Ascending aorta (tissue), 2 donors: Measurements from ENCODE around the gene DHCR7. TPM values are rescaled to one million over a fixed set of nuclear protein-coding genes. Genes with fewer than 3 reads are reported as not detected.

ENCODE experiments used
- DNase-seq, 2 donors: peaks; one replicate each; pipeline ENCODE4 v3.0.0-alpha.2; 2019; ENCODE audit warnings: low spot score in 2 of 2
- H3K27ac ChIP-seq, 2 donors: fragments of 200-600 bp; sonication (generic); one replicate each; pipeline ENCODE4 v1.5.1; 2016 to 2017; ENCODE audit warnings: mild to moderate bottlenecking in 1 of 2
- H3K27me3 ChIP-seq: fragments of 200-600 bp; sonication (generic); one replicate; pipeline ENCODE4 v1.5.1; 2017
- H3K36me3 ChIP-seq, 2 donors: fragments of 200-600 bp; sonication (generic); one replicate each; pipeline ENCODE4 v1.5.1; 2016
- H3K4me1 ChIP-seq, 2 donors: fragments of 200-600 bp; sonication (generic); one replicate each; pipeline ENCODE4 v1.5.1; 2016 to 2017; ENCODE audit warnings: mild to moderate bottlenecking in 1 of 2
- H3K4me3 ChIP-seq, 2 donors: fragments of 200-600 bp; sonication (generic); one replicate each; pipeline ENCODE4 v1.5.1; 2016 to 2017; ENCODE audit warnings: mild to moderate bottlenecking in 1 of 2
- H3K9me3 ChIP-seq, 2 donors: fragments of 200-600 bp; sonication (generic); one replicate each; pipeline ENCODE4 v1.5.1; 2016
- intact Hi-C: fragments of 100-400 bp; cut with DNase I; formaldehyde crosslinking; loops from one replicate; pipeline ENCODE4 v1.15.1; 2023
- total RNA-seq: library from RNA; depleted of rRNA; stranded (reverse); fragments of >200 nt; gene quantifications from one replicate; pipeline ENCODE4 v1.1.0, GENCODE V29; 2016
- TF ChIP-seq, protein P1 (sequence below), 3 experiments: fragments of 200-600 bp in 2 of 3; fragments of 450-650 bp in 1 of 3; sonication (generic) in 2 of 3; IDR thresholded peaks; one replicate each; pipeline ENCODE4 v1.5.1; 2016 to 2019; ENCODE audit warnings: antibody characterized with exemption in 3 of 3, mild to moderate bottlenecking in 1 of 3, moderate library complexity in 1 of 3

The DHCR7 gene
- total RNA-seq, 1 donor from 2014 or later: 66.2 TPM

DNA sequence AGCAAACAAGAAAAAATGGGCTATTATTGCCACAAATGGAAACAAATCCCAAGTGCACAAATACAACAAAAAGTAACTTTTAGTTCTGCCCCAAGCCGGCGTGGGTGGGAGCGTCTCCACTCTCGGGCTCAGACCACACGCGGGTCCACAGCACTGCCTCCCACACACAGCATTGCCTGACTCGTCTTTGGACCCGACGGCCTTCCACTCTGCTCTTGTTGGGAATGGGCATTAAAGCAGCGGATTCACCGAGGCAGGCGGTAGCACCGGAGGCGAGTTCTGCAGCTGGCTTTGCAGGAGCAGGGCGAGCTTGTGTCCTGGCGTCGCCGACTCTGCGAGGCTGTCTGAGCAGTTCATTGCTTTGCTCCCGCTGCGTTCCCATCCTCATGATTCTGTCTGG is 27.8 kb upstream of the DHCR7 start:
- TF ChIP-seq, protein P1, sequence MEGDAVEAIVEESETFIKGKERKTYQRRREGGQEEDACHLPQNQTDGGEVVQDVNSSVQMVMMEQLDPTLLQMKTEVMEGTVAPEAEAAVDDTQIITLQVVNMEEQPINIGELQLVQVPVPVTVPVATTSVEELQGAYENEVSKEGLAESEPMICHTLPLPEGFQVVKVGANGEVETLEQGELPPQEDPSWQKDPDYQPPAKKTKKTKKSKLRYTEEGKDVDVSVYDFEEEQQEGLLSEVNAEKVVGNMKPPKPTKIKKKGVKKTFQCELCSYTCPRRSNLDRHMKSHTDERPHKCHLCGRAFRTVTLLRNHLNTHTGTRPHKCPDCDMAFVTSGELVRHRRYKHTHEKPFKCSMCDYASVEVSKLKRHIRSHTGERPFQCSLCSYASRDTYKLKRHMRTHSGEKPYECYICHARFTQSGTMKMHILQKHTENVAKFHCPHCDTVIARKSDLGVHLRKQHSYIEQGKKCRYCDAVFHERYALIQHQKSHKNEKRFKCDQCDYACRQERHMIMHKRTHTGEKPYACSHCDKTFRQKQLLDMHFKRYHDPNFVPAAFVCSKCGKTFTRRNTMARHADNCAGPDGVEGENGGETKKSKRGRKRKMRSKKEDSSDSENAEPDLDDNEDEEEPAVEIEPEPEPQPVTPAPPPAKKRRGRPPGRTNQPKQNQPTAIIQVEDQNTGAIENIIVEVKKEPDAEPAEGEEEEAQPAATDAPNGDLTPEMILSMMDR (IDR thresholded peaks at IDR 0.05): no peak
- H3K4me1 ChIP-seq: no peaks in the 10 kb centered on the region
- no peak overlapping the region for H3K4me3 ChIP-seq
- DNase-seq: no peak
- no peaks in the 10 kb centered on the region for H3K9me3 ChIP-seq
- H3K27ac ChIP-seq: no peak overlapping the region
- intact Hi-C loops: no loop called here
- H3K27me3 ChIP-seq: no peaks in the 10 kb centered on the region
- H3K36me3 ChIP-seq: peaks cover 81 to 97% of the 10 kb centered on the region in 2 donors

DNA sequence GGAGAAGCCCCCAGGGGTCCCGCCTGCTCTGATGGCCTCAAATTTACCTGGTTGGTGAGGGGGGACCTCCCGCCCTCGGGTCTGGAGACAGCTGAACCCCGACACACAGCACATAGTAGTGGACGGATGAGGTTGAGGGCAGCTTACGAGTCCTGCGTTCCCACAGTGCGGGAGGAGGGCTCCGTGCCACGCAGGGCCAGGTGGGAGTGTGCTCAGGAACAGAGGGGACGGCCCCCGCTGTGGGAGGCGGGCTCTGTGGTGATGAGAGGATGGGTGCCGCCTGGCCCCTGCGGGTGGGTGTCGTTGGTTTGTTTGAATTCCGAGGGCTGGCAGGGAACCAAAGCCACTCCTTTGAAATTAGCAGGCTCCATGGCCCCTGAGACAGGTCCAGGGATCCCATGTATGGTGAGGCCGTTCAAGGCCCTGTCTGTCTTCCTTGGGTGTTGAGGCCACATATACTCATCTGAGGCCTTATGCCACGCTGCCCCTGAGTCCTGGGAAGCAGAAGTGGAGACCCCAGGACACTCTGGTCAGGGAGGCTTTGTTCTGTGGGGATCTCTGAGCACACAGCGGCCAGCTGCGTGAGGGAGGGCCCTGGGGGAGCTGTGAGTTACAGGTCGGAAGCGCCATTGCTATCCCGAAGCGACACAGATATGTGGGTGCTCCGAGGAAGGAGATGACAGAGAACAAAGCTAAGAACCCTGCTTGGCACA is 26.7 kb upstream of the DHCR7 start:
- no peak overlapping the region for H3K4me3 ChIP-seq
- DNase-seq: no peak
- no peak overlapping the region for H3K27ac ChIP-seq
- H3K4me1 ChIP-seq: no peaks in the 10 kb centered on the region
- intact Hi-C loops: no loop called here
- H3K27me3 ChIP-seq: no peaks in the 10 kb centered on the region
- no peaks in the 10 kb centered on the region for H3K9me3 ChIP-seq
- TF ChIP-seq, protein P1 (IDR thresholded peaks at IDR 0.05): no peak
- peaks cover 71 to 86% of the 10 kb centered on the region in 2 donors for H3K36me3 ChIP-seq

DNA sequence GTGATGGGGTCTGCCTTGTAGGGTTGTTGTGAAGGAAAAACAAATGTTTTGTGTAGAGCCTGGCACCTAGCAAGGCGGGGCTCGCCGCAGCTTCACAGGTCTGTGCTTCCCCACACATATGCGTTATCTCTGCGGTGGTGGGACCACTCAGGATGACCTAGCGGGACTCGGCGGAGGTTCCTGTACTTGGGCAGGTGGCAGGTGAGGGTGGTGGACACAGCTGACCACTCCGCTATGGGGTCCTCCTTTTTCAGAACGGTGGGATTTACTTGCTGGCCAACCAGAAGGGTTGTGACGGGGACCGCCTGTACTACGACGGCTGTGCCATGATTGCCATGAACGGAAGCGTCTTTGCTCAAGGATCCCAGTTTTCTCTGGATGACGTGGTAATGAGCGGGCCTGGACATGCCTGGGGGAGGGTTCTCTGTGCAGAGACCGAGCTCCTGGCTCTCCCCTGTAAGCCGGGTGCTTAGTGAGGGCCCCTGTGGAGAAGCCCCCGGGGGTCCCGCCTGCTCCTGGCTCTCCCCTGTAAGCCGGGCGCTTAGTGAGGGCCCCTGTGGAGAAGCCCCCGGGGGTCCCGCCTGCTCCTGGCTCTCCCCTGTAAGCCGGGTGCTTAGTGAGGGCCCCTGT is 26.1 kb upstream of the DHCR7 start:
- Histone ChIP-seq H3K36me3 (peaks cover 64 to 79% of the 10 kb centered on the region in 2 donors), H3K9me3 (no peaks in the 10 kb centered on the region), H3K27ac (no peak overlapping the region), H3K4me1 (no peaks in the 10 kb centered on the region), H3K27me3 (no peaks in the 10 kb centered on the region), H3K4me3 (no peak overlapping the region)
- DNase-seq: no peak
- TF ChIP-seq, protein P1 (IDR thresholded peaks at IDR 0.05): no peak
- intact Hi-C loops: no loop called here

DNA sequence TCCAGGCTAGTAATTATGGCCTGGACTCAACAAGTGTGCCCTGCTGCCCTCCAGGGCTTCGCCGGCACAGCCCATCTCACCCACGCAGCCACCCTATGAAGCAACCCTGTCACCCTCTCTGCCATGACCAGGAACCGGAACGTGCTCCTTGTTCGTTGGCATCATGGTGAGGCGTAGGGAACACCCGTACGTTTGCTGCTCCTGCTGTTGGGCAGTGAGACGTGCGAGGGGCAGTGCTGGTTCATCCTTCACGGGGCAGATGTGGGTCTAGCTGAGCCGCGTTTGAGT is 25.5 kb upstream of the DHCR7 start:
- Histone ChIP-seq H3K4me1 (no peaks in the 10 kb centered on the region), H3K36me3 (peaks cover 59 to 74% of the 10 kb centered on the region in 2 donors), H3K4me3 (no peak overlapping the region), H3K27me3 (no peaks in the 10 kb centered on the region), H3K9me3 (no peaks in the 10 kb centered on the region), H3K27ac (no peak overlapping the region)
- DNase-seq: no peak
- TF ChIP-seq, protein P1 (IDR thresholded peaks at IDR 0.05): no peak
- intact Hi-C loops: no loop called here

DNA sequence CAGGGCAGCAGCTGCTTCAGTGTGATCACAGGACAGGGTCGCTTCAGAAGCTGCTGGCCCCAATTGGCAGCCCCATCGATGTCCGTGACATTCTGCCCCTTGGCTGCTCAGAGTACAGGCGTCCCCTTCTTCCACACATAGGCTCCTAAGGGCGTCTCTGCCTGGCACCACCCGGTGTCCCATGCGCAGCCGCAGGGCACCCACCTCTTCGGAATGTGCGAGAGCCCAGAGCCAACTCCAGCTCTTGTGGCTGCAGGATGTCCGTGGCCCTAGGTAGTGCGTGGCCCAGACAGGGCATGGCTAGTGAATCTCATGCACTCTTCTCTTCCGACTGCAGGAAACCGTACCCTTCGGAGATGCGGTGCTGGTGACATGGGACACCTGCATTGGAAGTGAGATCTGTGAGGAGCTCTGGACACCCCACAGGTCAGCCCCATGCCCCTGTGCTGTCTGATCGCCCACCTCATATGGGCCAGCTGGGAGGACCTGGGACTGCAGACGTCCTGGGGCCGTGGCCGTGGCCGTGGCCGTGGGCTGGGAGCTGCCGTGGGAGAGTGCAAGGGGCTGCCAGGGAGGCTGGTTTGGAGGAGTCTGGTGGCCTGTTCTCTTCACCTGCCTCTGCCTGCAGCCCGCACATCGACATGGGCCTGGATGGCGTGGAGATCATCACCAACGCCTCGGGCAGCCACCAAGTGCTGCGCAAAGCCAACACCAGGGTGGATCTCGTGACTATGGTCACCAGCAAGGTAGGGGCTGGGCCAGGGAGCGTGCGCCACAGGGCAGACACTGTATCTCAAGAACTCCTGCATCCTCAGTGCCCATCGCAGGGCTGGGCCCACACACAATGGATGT is 25.0 kb upstream of the DHCR7 start:
- no peak overlapping the region for H3K27ac ChIP-seq
- peaks cover 58 to 68% of the 10 kb centered on the region in 2 donors for H3K36me3 ChIP-seq
- H3K4me1 ChIP-seq: no peaks in the 10 kb centered on the region
- H3K9me3 ChIP-seq: no peaks in the 10 kb centered on the region
- DNase-seq: no peak
- no peak overlapping the region for H3K4me3 ChIP-seq
- TF ChIP-seq, protein P1 (IDR thresholded peaks at IDR 0.05): no peak
- no peaks in the 10 kb centered on the region for H3K27me3 ChIP-seq
- intact Hi-C loops: no loop called here
